Pancreas (tissue), 10 donors: ENCODE results near the gene BEST2. TPM values are rescaled to one million over a fixed set of nuclear protein-coding genes. Genes with fewer than 3 reads are reported as not detected.

ENCODE experiments used
- ATAC-seq, 4 donors: fragments of 200-7000 bp; cut with Tn5 transposase; one replicate each; pipeline versions ENCODE4 v1.8.0 to v1.9.1; 2020; ENCODE audit warnings: mild to moderate bottlenecking in 4 of 4, moderate library complexity in 4 of 4
- DNase-seq, 6 donors: peaks; one replicate each; pipeline ENCODE4 v3.0.0-alpha.2; 2020
- FAIRE-seq: peaks from 2 replicates; lab custom pipeline; 2012; peaks lifted over from hg19 to GRCh38; lab: Jason Lieb, UNC
- H3K27ac ChIP-seq, 4 donors: fragments of 200-600 bp; sonication (generic); 1 replicate in 3 of 4; 2 replicates in 1 of 4; pipeline versions ENCODE4 v1.5.0 to v1.8.0; 2020
- H3K27me3 ChIP-seq, 4 donors: fragments of 200-600 bp; one replicate each; pipeline ENCODE4 v1.8.0; 2021
- H3K36me3 ChIP-seq, 3 donors: fragments of 200-600 bp; sonication (generic) in 1 of 3; one replicate each; pipeline versions ENCODE4 v1.5.0 to v1.8.0; 2020 to 2021
- H3K4me1 ChIP-seq, 3 donors: fragments of 200-600 bp; one replicate each; pipeline ENCODE4 v1.8.0; 2021
- H3K4me3 ChIP-seq, 4 donors: fragments of 200-600 bp; sonication (generic) in 2 of 4; one replicate each; pipeline versions ENCODE4 v1.5.0 to v1.8.0; 2020 to 2021
- H3K9me3 ChIP-seq, 4 donors: fragments of 200-600 bp; one replicate each; pipeline ENCODE4 v1.8.0; 2021
- WGBS, 2 donors: extraction: QIAGEN DNeasy Blood & Tissue Kit; methylation state at CpG; one replicate each; pipeline ENCODE4 v1.1.7; 2013; 5-methylcytosine and 5-hydroxymethylcytosine counted together
- intact Hi-C, 3 donors: fragments of 100-400 bp; cut with DNase I; formaldehyde crosslinking; loops; one replicate each; pipeline versions ENCODE4 v1.11.1 to v1.14.2; 2022
- polyA plus RNA-seq, 2 donors: library from polyadenylated mRNA; stranded (reverse); fragments of 200-250 nt; gene quantifications; one replicate each; pipeline ENCODE4 v1.2.3, GENCODE V29; 2013
- total RNA-seq, 6 donors: library from RNA; stranded (reverse); fragmentation: NEBNext Ultra II Directional in 4 of 6; extraction: Animal tissue kit (Norgen Biotek cat#: 25700) in 4 of 6; gene quantifications; one replicate each; pipeline versions ENCODE4 v1.2.1 to v1.2.4, GENCODE V29; 2021 to 2023
- TF ChIP-seq, protein P1 (sequence below), 4 donors: fragments of 200-600 bp; sonication (generic) in 3 of 4; IDR thresholded peaks; one replicate each; pipeline versions ENCODE4 v1.5.0 to v1.8.0; 2021; ENCODE audit warnings: antibody characterized with exemption in 4 of 4
- donor health status: healthy with polysubstance abuse.
- donor health status: DM: no; HTN: no; CAD: no; lungs with moderate emphysema.
- donor health status: DM: no; HTN: no; CAD: no.
- donor health status: control.
- donor health status: control.
- donor health status: Bipolar disorder and iron deficiency.
- donor health status: DM: yes; HTN: yes; CAD: no.
- donor health status: DM: no; HTN: no; CAD: no.
- donor health status: DM: no; HTN: no; CAD: no.
- donor health status: DM: yes; HTN: yes; CAD: no.

BEST2 gene
- total and polyA plus RNA-seq, 8 donors, result not detected

- TF ChIP-seq, protein P1, sequence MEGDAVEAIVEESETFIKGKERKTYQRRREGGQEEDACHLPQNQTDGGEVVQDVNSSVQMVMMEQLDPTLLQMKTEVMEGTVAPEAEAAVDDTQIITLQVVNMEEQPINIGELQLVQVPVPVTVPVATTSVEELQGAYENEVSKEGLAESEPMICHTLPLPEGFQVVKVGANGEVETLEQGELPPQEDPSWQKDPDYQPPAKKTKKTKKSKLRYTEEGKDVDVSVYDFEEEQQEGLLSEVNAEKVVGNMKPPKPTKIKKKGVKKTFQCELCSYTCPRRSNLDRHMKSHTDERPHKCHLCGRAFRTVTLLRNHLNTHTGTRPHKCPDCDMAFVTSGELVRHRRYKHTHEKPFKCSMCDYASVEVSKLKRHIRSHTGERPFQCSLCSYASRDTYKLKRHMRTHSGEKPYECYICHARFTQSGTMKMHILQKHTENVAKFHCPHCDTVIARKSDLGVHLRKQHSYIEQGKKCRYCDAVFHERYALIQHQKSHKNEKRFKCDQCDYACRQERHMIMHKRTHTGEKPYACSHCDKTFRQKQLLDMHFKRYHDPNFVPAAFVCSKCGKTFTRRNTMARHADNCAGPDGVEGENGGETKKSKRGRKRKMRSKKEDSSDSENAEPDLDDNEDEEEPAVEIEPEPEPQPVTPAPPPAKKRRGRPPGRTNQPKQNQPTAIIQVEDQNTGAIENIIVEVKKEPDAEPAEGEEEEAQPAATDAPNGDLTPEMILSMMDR (IDR thresholded peaks at IDR 0.05), result no peak
- Histone ChIP-seq H3K9me3 (no peaks in the 10 kb centered on the region), H3K4me3 (peak overlapping the region; percentile 15 to 81 (median 50)), H3K4me1 (peaks cover 16 to 42% (median 20%) of the 10 kb centered on the region in 3 donors), H3K27ac (peak overlapping the region; percentile 95 to 100 (median 99)), H3K27me3 (no peaks in the 10 kb centered on the region), H3K36me3 (no peaks in the 10 kb centered on the region)
- 6 to 8% methylated on average over 35 to 46 of the region's 46 CpGs for WGBS, 2 donors
- FAIRE-seq (no peak), DNase-seq (peak in 1 of 6 donors; percentile 54), ATAC-seq (peak in 3 of 4 donors; percentile 0 to 2 (median 1))
- intact Hi-C loops, result no loop called here
Observed at GRCh38 chr19:12789098-12789903, 37.7 kb downstream of the BEST2 start.

DNA sequence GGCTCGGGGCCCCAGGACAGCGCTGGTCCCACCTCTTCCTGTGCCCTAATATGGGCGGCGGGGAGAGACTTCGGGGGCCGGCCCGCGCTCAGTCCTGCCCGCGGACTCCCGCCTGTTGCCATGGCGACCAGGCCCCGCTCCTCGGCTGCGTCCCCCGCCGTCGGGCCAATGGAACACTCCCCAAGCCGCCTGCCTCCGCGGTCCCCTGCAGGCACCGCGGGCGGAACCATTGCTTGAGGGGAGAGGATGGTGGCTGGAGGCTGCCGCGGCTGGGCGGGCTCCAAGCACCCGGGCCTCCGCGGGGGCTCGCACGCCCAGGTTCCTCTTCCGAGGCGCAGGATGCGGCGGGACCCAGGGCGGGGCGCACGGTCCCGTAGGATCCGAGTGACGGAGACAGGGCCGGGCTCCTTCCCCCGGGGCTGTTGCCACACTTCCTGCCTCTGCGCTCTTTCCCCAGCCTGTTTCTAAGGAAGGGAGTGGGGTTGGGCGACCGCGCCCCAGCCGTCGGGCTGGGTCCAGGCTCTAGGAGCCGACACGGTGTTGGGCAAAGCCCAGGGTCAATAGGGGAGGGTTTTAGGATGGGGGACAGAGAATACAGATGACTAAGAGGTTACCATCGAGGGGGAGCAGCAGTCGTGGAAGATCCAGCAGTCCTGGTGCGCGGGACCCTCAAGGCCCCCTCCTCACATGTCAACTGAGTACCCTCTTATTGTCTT, 38.5 kb downstream of the BEST2 start:
- H3K36me3 ChIP-seq, result no peaks in the 10 kb centered on the region
- WGBS, 2 donors, result 1% methylated on average over 42 to 56 of the region's 56 CpGs
- TF ChIP-seq, protein P1 (IDR thresholded peaks at IDR 0.05), result no peak
- H3K27ac ChIP-seq, result peak overlapping the region; percentile 95 to 100 (median 99)
- H3K27me3 ChIP-seq, result no peaks in the 10 kb centered on the region
- peak; percentile 37 to 56 (median 42) for ATAC-seq
- FAIRE-seq, result no peak
- no peaks in the 10 kb centered on the region for H3K9me3 ChIP-seq
- intact Hi-C loops, result no loop called here
- DNase-seq, result peak; percentile 95 to 98 (median 98)
- H3K4me1 ChIP-seq, result peaks cover 16 to 44% (median 20%) of the 10 kb centered on the region in 3 donors
- H3K4me3 ChIP-seq, result peak overlapping the region; percentile 18 to 81 (median 50)

- H3K4me1 ChIP-seq, result peaks cover 14 to 42% (median 20%) of the 10 kb centered on the region in 3 donors
- intact Hi-C loops, result no loop called here
- no peak for ATAC-seq
- DNase-seq, result no peak
- H3K27ac ChIP-seq, result peak overlapping the region; percentile 95 to 100 (median 99)
- TF ChIP-seq, protein P1 (IDR thresholded peaks at IDR 0.05), result no peak
- no peaks in the 10 kb centered on the region for H3K27me3 ChIP-seq
- no peaks in the 10 kb centered on the region for H3K9me3 ChIP-seq
- no peaks in the 10 kb centered on the region for H3K36me3 ChIP-seq
- WGBS, 2 donors, result 2 to 3% methylated on average over 22 of the region's 22 CpGs
- no peak for FAIRE-seq
- peak overlapping the region; percentile 18 to 81 (median 50) for H3K4me3 ChIP-seq
Observed at GRCh38 chr19:12790628-12791344, 39.2 kb downstream of the BEST2 start.

- no peaks in the 10 kb centered on the region for H3K27me3 ChIP-seq
- TF ChIP-seq, protein P1 (IDR thresholded peaks at IDR 0.05), result no peak
- 0% methylated on average over 69 to 73 of the region's 73 CpGs for WGBS, 2 donors
- H3K4me1 ChIP-seq, result peaks cover 10 to 39% (median 20%) of the 10 kb centered on the region in 3 donors
- no peaks in the 10 kb centered on the region for H3K36me3 ChIP-seq
- H3K9me3 ChIP-seq, result no peaks in the 10 kb centered on the region
- DNase-seq (peak; percentile 97 to 100 (median 98)), FAIRE-seq (no peak), ATAC-seq (peak; percentile 53 to 69 (median 60))
- peak within 1 kb of the TSS; percentile 70 to 95 (median 86) for H3K4me3 ChIP-seq
- peak within 1 kb of the TSS; percentile 95 to 100 (median 99) for H3K27ac ChIP-seq
- intact Hi-C loops, result no loop called here
Observed at GRCh38 chr19:12791345-12792050, 39.9 kb downstream of the BEST2 start, which contains the start of gene JUNB. Gene JUNB (plus strand): TSS chr19:12791486. CDS start chr19:12791772, 286 bp downstream.
